HG03460 (cell line): ENCODE results near the gene SMIM21.

Experiments
- ATAC-seq: cut with Tn5 transposase; IDR thresholded peaks from one replicate; pipeline ENCODE4 v1.9.1; 2021; ENCODE audit not compliant: unreplicated experiment

Gene SMIM21

DNA sequence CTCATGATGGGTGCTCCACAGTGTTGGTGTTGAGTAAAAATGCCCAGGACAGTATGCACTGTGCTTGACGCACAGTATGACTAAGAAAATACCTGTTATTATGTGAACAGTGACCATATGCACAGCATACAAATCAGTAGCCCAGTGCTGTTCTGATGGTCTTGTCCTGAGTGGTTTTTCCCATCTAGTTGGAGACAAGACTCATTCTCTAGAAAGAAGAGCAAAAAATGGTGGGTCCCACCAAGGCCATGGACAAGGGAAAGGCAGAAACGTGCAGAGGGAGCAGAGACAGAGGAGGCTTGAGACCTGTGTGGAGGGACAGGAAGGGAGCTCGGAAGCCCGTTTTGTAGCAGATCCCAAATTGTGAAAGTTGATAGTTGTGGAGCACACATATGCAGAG, 987 bp upstream of the SMIM21 start:
- no peak for ATAC-seq

- no peak for ATAC-seq
Observed at GRCh38 chr18:75422341-75422910, 5.1 kb downstream of the SMIM21 start.

DNA sequence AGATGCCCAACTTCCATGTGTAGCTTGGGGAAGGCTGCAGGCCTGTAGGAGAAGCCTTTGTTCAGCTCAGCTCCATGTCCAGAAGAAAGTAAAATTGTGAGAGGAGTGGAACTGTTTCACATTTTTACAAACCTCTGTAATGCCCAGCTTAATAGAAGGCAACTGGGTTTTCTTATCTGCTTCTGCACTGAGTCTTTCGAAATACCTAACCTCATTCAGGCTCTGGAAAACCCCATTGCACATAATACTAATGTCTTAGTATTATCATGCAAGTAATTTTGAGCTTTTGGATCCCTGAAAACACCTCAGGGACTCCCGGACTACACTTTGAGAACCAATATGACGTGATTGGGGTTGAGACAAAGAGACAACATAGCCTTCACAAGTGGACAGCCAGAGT, 5.8 kb downstream of the SMIM21 start:
- no peak for ATAC-seq

- no peak for ATAC-seq
Observed at GRCh38 chr18:75418293-75419005, 9.1 kb downstream of the SMIM21 start.

DNA sequence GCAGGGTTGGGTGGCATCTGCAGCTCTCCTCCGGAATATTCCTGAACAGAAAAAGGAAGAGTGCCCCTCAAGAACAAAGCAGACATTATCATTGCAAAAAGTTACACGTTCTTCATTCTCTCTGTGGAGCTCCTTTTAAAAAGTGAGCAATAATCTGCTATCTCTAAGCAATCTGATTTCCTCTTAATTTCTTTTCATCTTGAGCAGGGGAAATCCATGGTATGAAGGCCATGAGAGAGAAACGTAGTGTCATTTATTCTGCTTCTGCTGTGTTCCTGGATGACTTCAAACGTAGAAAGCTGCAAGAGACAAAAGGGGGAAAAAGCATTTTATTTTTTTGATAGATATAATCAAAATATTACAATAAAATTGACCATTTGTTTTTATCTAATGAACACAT, 16.9 kb downstream of the SMIM21 start:
- ATAC-seq: no peak

DNA sequence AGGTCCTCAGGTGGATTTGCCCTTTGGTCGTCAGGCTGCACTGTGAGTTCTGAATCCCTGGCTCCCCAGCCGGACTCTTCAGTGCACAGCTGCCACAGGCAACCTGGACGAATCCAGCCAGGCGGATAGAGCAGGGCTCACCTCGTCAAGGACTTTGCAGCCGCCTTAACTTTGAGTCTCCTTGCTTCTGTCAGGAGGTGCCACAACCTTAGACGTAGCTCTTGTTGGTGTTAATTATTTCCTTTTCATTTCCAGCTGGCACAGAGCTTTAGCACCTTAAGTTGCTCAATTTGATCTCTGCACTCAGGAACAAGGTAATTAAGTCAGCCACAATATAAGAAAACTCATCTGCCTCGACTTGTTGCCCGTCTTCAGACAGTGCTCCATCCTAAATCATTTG, 17.7 kb downstream of the SMIM21 start:
- ATAC-seq: no peak

GRCh38 chr18:75408554-75409506, 18.7 kb downstream of the SMIM21 start:
- ATAC-seq: no peak

DNA sequence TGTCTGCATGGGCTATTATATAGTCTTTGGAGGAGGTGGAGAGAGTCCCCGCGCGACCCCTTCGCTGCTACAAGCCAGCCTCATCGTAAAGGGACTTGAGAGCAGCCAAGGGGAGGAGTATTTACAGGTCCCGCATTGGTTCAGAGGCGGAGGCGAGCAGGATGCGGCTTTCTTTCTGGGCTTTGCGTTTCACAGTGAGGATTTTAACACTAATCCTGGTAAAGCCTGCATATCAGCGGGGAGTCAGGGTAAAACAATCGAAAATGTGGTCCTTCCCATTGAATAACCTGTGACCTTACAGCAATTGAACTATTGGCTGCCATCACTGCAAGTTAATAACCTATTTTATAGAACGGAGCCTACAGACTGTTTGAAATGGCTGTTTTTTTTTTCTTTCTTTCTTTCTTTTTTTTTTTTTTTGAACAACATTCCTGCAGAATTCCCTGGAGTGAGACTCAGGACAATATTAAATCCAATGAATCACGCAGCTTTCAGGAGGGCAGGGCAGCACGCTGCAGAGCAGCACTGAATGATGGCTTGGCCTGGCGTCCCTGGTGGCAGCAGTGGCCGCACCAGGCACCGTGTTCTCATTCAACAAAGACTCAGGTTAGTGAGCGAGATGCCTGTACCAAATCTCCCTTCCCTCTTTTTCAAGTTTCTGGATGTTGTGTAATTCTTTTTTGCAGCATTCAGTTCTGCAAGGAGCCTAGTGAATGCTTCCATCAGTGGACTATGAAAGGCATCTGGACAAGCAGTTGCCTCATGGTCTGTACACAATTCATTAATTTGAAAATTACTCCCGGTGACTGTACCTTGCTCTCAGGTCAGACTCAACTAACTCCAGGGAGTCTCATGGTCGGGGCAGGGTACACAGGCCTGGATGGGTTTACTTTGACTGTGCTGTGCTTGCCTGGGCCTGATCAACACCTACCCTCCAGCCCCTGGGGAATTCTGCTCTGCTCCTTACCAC, 19.8 kb downstream of the SMIM21 start:
- ATAC-seq: no peak

GRCh38 chr18:75406491-75407445, 20.7 kb downstream of the SMIM21 start:
- no peak for ATAC-seq

DNA sequence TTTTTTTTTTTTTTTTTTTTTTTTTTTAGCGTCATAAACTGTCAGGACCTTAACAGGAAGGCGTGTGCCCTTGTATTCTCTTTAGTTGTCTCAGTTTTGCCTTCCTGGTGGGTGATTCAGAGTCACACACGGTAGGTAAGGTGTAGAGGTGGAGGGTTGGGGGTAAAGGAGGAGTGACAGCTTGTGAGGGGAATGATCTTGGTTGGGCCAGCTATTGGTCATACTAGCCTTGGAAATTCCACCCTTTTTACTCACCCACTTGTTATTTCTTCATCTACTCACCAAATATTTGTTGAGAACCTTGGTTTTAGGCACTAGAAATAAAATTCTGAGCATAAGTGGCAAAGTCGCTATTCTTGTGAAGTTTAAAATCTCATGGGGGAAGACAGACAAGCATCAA, 22.2 kb downstream of the SMIM21 start:
- ATAC-seq: no peak

GRCh38 chr18:75400366-75400765, 27.1 kb downstream of the SMIM21 start:
- ATAC-seq: no peak

DNA sequence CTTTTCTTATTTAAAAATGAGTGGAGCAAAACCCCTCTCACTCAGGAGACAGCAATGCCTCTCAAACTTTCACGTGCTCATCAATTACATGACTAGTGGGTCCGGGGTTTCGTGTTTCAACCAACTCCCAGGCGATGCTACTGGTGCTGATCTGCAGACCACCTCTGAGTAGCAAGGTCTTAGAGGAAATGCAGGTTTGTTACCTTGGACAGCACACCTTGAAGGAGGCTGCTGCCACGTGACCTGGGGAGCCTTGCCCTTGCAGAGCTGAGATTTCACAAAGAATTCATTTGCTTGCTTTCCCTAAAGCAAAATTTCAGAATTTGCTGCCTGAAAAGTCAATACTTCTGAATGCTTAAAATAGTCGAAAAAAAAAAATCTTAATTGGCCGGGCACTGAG, 32.4 kb downstream of the SMIM21 start:
- ATAC-seq: no peak

DNA sequence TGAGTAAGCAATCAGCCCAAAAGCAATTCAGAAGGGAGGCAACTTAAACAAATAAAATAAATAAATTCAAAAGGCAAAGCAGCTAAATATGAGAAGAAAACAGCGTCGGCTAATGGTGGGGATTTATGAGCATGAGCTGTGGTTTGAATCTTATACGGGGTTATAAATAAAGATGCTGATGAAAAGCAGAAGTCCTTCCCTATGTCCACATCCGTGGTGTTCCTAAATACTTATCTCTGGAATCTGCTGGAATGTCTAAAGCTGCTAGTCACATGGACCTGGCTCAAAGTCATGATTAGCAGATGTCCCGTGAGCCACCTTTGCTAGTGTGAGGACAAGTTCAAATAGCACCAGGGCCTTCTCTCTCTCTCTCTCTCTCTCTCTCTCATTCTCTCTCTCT, 33.8 kb downstream of the SMIM21 start:
- ATAC-seq: no peak

- ATAC-seq: no peak
Observed at GRCh38 chr18:75392226-75392578, 35.3 kb downstream of the SMIM21 start.

GRCh38 chr18:75391279-75392225, 36.0 kb downstream of the SMIM21 start:
- ATAC-seq: no peak

DNA sequence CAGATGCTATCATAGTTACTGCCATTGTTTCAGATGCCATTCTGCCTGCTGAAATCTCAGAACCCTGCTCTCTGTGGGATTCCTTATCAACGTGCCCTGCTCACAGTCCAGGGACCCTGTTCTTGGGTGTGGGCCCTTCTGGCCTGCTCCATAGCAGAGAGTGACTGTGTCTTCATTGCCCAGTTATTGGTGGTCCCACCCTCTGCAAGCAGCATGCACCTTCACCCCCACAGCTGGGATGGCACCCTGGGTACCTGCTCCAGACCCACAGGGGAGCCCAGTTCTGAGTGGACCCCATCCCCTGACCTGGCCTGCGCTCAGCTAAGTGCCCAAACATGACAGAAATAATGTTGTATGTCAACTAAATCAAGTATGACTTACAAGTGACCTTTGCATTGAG, 36.6 kb downstream of the SMIM21 start:
- ATAC-seq: no peak

GRCh38 chr18:75384144-75384543, 43.4 kb downstream of the SMIM21 start:
- ATAC-seq: no peak
